ENCODE measurements around the gene SP3. TPM values are rescaled to one million over a fixed set of nuclear protein-coding genes. Genes with fewer than 3 reads are reported as not detected.

Gene SP3
- total RNA-seq, 6 experiments from 2014 or later, result 45.0 to 63.7 (median 52.1) TPM

GRCh38 chr2:173962031-173962430, 3.1 kb downstream of the SP3 start:
- DNase-seq, result no peak

GRCh38 chr2:173961346-173961705, 3.8 kb downstream of the SP3 start:
- Mint-ChIP-seq H3K36me3 (ENCODE audit: low read depth) (peaks cover 49% of the 10 kb centered on the region), H3K4me3 (no peak overlapping the region), H3K27ac (no peak overlapping the region), H3K27me3 (ENCODE audit: insufficient read depth) (no peaks in the 10 kb centered on the region), H3K4me1 (ENCODE audit: low read depth) (peaks cover 63% of the 10 kb centered on the region), H3K9me3 (peaks cover 13% of the 10 kb centered on the region)
- DNase-seq, result peak; percentile 20
- TF ChIP-seq, protein P1, sequence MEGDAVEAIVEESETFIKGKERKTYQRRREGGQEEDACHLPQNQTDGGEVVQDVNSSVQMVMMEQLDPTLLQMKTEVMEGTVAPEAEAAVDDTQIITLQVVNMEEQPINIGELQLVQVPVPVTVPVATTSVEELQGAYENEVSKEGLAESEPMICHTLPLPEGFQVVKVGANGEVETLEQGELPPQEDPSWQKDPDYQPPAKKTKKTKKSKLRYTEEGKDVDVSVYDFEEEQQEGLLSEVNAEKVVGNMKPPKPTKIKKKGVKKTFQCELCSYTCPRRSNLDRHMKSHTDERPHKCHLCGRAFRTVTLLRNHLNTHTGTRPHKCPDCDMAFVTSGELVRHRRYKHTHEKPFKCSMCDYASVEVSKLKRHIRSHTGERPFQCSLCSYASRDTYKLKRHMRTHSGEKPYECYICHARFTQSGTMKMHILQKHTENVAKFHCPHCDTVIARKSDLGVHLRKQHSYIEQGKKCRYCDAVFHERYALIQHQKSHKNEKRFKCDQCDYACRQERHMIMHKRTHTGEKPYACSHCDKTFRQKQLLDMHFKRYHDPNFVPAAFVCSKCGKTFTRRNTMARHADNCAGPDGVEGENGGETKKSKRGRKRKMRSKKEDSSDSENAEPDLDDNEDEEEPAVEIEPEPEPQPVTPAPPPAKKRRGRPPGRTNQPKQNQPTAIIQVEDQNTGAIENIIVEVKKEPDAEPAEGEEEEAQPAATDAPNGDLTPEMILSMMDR (IDR thresholded peaks at IDR 0.05), result no peak

More at GRCh38 chr2:173962031-173962430, 3.1 kb downstream of the SP3 start:
- peaks cover 42% of the 10 kb centered on the region for H3K36me3 Mint-ChIP-seq (ENCODE audit: low read depth)
- peaks cover 63% of the 10 kb centered on the region for H3K4me1 Mint-ChIP-seq (ENCODE audit: low read depth)
- H3K9me3 Mint-ChIP-seq, result peaks cover 13% of the 10 kb centered on the region
- H3K27me3 Mint-ChIP-seq (ENCODE audit: insufficient read depth), result no peaks in the 10 kb centered on the region
- peak overlapping the region; percentile 92 for H3K4me3 Mint-ChIP-seq
- TF ChIP-seq, protein P1 (IDR thresholded peaks at IDR 0.05), result no peak
- peak overlapping the region; percentile 96 for H3K27ac Mint-ChIP-seq

DNA sequence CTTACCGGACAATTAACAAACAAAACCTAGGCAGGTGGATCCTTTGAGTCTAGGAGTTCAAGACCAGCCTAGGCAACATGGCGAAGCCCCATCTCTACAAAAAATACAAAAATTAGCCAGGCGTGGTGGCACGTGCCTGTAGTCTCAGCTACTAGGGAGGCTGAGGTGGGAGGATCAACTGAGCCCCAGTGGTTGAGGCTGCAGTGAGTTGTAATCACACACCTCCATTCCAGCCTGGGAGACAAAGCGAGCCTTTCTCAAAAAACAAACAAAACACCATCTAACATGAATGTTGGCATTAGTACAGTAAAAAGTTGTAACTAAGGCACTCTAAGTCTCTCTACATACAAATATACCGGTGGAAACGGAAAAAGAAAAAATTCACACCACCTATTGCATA, 5.3 kb downstream of the SP3 start:
- DNase-seq, result no peak
- Mint-ChIP-seq H3K4me1 (ENCODE audit: low read depth) (peaks cover 69% of the 10 kb centered on the region), H3K36me3 (ENCODE audit: low read depth) (peaks cover 63% of the 10 kb centered on the region), H3K4me3 (no peak overlapping the region), H3K27ac (no peak overlapping the region), H3K9me3 (peaks cover 13% of the 10 kb centered on the region), H3K27me3 (ENCODE audit: insufficient read depth) (no peaks in the 10 kb centered on the region)
- TF ChIP-seq, protein P1 (IDR thresholded peaks at IDR 0.05), result no peak

- DNase-seq, result no peak
- Mint-ChIP-seq H3K27ac (peak overlapping the region; percentile 10; the same call in 1 of the 2 replicates), H3K36me3 (ENCODE audit: low read depth) (peaks cover 65% of the 10 kb centered on the region), H3K4me1 (ENCODE audit: low read depth) (peaks cover 69% of the 10 kb centered on the region), H3K9me3 (peaks cover 13% of the 10 kb centered on the region), H3K4me3 (peak overlapping the region; percentile 32), H3K27me3 (ENCODE audit: insufficient read depth) (no peaks in the 10 kb centered on the region)
- TF ChIP-seq, protein P1 (IDR thresholded peaks at IDR 0.05), result no peak
Observed at GRCh38 chr2:173959358-173959884, 5.8 kb downstream of the SP3 start.

DNA sequence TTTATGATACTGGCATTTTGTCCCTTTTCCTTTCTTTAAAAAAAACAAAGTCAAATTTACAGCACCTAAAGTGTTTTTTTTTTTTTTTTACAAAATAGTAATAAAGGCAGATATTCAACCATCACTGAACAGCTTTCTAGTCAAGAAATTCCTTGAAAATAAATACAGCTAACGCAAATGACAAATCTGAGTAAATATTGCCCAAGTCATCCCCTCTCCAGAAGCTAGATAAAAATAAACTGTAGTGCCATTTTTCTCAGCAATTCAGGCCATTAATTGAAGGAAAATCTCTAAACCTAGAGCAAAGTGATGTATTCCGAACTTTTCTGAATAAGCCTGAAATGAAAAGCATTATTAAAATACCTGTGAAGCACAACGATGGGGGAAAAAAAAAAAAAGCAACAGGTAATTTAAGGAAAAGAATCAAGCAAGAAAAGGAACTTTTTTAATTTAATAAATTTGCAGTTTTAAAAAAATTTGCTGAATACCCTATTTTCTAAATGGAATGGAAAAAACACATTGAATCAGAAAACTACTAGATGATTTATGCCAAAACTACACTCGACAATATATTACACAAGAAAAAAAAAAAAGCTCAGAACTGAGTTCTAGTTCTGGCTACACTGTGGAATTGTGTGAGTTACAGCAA, 6.9 kb downstream of the SP3 start:
- peaks cover 13% of the 10 kb centered on the region for H3K9me3 Mint-ChIP-seq

More for the DNA sequence above, 6.9 kb downstream of the SP3 start:
- TF ChIP-seq, protein P1 (IDR thresholded peaks at IDR 0.05), result no peak
- Mint-ChIP-seq H3K27ac (no peak overlapping the region), H3K4me1 (ENCODE audit: low read depth) (peaks cover 69% of the 10 kb centered on the region), H3K36me3 (ENCODE audit: low read depth) (peaks cover 69% of the 10 kb centered on the region), H3K27me3 (ENCODE audit: insufficient read depth) (no peaks in the 10 kb centered on the region), H3K4me3 (no peak overlapping the region)
- no peak for DNase-seq
